GM12891 (cell line): ENCODE data around the gene CNDP2.

Source experiments
- DNase-seq: peaks from one replicate; pipeline ENCODE4 v3.0.0; 2011; ENCODE audit warnings: low spot score; ENCODE audit not compliant: insufficient read length
- FAIRE-seq: peaks from 2 replicates; lab custom pipeline; 2011; peaks lifted over from hg19 to GRCh38; lab: Jason Lieb, UNC
- PAX5 ChIP-seq: IDR thresholded peaks from 2 replicates; pipeline ENCODE4 v1.6.1; 2011; ENCODE audit warnings: low read length, moderate library complexity, mild to moderate bottlenecking; ENCODE audit not compliant: insufficient read depth, severe bottlenecking
- POLR2A ChIP-seq: IDR thresholded peaks from 2 replicates; pipeline ENCODE4 v1.6.1; 2011; ENCODE audit warnings: low read depth, low read length, control low read depth
- POLR2AphosphoS5 ChIP-seq: IDR thresholded peaks from 2 replicates; pipeline ENCODE4 v1.6.1; 2011; ENCODE audit warnings: low read depth, low read length, control low read depth
- POU2F2 ChIP-seq: IDR thresholded peaks from 2 replicates; pipeline ENCODE4 v1.6.1; 2011; ENCODE audit warnings: low read depth, mild to moderate bottlenecking, control low read depth, low read length, moderate library complexity
- SPI1 ChIP-seq: IDR thresholded peaks from 2 replicates; pipeline ENCODE4 v1.6.1; 2011; ENCODE audit warnings: low read depth, low read length, control low read depth
- TAF1 ChIP-seq: IDR thresholded peaks from 2 replicates; pipeline ENCODE4 v1.6.1; 2011; ENCODE audit warnings: low read depth, low read length, control low read depth

CNDP2 gene

DNA sequence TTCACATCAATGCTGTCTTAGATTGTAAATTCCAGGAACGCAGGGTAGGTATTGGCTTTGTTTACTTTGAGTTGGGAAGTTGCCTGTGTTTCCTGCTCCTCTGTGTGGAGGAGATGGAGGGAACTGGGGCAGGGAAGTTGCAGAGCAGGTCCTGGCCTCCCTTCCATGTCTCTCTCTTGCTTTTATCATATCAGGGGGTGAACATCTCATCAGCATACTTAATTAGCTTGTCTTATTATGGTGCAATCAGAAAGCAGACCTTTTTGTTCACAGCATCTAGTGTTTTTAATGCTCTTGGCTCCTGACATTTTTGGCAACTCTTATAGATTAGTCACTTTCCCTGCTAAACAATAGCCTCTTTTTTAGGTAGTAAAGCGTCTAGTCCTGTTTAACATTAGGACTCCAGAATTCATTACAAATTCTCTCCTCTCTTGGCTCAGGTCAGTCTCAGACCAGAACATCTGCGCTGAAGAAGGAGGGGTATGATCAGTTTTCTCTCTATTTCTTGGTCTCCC lies 27.6 kb upstream of the CNDP2 start:
- FAIRE-seq (no peak), DNase-seq (no peak)
- no peak for TF ChIP-seq PAX5
- TF ChIP-seq POLR2AphosphoS5: no peak
- no peak for TF ChIP-seq POLR2A

DNA sequence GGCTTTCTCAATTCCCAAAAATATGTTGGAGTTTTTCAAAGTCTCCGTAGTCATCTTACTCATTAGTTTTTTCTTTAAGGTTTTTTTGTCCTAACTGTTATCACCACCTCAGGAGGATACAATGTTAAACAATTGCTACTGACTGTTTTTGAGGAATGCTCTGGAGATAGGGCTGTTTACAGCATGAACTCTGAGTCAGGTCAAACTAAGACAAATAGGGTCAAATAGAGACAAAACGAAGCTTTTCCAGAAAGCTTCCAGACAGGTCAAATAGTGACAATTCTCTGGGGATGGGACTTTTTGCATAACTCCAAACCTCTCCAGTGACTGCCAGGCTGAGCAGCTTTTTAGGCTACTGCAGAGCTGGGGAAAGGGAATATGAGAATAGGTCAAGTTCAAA lies 23.9 kb upstream of the CNDP2 start:
- DNase-seq (no peak), FAIRE-seq (no peak)
- no peak for TF ChIP-seq TAF1
- no peak for TF ChIP-seq POU2F2
- TF ChIP-seq POLR2AphosphoS5: no peak
- no peak for TF ChIP-seq SPI1
- no peak for TF ChIP-seq POLR2A
- no peak for TF ChIP-seq PAX5

DNA sequence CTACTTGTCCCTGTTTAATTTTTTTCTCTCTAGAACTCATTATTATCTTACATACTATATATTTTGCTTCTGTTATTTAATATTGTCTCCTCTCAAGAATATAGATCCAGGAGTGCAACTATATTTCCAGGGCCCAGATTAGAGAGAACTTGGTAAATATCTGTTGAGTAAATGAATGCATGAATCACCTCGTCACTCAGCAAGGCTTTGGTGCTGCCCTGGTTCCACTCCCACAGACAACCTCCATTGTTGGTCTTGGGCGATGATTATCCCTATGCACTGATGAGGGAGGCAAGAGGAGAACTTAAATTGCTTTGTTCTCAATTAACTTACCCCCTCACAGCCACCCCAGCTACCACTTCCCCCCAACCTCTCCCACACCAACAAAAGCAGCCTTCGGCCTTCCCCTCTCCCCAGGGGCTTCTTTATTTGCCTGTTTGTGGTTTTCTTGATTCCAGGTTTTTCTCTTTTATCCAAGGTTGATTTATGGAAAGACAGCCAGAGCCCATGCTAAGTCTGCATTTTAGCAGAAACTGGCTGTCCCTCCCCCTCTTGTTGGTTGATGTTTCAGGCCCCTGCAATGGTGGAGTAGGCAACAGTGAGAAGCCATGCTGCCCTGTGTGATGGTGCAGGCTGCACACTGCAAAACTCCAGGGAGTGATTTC lies 22.1 kb upstream of the CNDP2 start:
- TF ChIP-seq POLR2AphosphoS5 (no peak), TAF1 (no peak), POLR2A (no peak), POU2F2 (no peak), SPI1 (no peak), PAX5 (no peak)
- DNase-seq: no peak
- no peak for FAIRE-seq

- TF ChIP-seq POLR2AphosphoS5 (no peak), PAX5 (no peak), SPI1 (no peak), POU2F2 (no peak), POLR2A (no peak), TAF1 (no peak)
- DNase-seq: no peak
- FAIRE-seq: no peak
Measured at GRCh38 chr18:74476140-74476539, 20.0 kb upstream of the CNDP2 start.

- TF ChIP-seq SPI1 (peak; percentile 25; the same call in 1 of the 2 replicates), PAX5 (no peak)
- DNase-seq (no peak), FAIRE-seq (no peak)
Measured at GRCh38 chr18:74477771-74478170, 18.4 kb upstream of the CNDP2 start.

DNA sequence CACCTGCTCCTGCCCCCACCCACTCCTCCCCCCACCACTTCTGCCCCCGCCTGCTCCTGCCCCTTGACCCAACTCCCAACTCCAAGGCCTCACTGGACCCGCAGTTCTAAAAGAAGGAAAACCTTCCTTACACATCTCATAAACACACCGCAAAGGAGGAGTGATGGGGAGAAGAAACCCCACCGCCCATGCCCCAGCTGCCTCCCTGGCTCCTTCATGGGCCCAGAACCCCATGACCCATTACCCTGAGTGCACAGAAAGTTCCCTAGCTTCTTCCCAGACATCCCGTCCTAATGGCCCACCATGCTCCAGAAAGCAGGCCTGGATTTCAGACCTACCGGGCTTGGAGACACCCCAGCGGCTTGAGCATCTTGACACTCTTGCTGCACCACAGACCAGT lies 17.8 kb upstream of the CNDP2 start:
- TF ChIP-seq POLR2A (no peak), SPI1 (no peak), TAF1 (no peak)
- FAIRE-seq (no peak), DNase-seq (no peak)

DNA sequence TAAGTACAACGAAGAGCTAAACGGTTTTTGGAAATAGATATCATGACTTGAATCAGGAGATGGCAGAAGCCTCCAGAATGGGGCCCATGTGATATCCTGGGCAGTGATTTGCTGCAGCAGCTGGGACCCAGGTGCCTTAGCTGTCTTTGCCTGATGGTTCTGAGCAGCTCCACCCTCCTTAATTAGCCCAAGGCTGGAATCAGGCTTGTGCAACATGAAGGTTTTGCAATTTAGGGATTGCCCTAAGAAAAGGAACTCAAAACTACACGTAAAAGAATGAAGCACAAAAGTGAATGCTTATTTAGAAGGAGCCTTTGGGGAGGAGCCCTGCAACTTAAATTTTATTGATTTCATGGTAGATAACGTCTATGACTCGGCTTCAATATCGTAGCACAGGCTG lies 17.3 kb upstream of the CNDP2 start:
- FAIRE-seq (no peak), DNase-seq (no peak)
- TF ChIP-seq TAF1: no peak

- FAIRE-seq: no peak
- no peak for DNase-seq
- TF ChIP-seq TAF1: no peak
- TF ChIP-seq PAX5: no peak
- TF ChIP-seq POU2F2: no peak
- TF ChIP-seq POLR2A: no peak
- no peak for TF ChIP-seq SPI1
- TF ChIP-seq POLR2AphosphoS5: no peak
Measured at GRCh38 chr18:74479486-74480148, 16.5 kb upstream of the CNDP2 start.

DNA sequence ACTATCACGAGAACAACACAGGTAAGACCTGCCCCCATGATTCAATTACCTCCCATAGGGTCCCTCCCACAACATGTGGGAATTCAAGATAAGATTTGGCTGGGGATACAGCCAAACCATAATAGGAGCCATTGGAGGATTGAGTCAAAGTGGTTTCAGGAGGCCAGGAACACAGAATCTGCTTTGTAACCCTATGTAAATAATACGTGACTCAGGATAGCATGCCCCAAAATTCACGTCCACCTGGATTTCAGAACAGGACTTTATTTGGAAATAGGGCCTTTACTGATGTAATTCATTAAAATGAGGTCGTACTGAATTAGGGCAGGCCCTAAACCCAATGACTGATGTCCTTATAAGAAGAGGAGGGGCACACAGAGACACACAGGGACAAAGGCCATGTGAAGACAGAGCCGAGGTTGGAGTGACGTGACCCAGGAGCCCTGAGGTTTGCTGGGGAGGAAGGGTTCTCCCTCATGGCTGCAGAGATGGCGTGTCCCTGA lies 16.0 kb upstream of the CNDP2 start:
- TF ChIP-seq SPI1: no peak
- no peak for TF ChIP-seq TAF1
- DNase-seq: no peak
- FAIRE-seq: no peak

- no peak for FAIRE-seq
- no peak for TF ChIP-seq POU2F2
- TF ChIP-seq SPI1: no peak
- TF ChIP-seq TAF1: no peak
- no peak for TF ChIP-seq PAX5
- TF ChIP-seq POLR2AphosphoS5: no peak
- TF ChIP-seq POLR2A: no peak
- DNase-seq: no peak
Measured at GRCh38 chr18:74482697-74483096, 13.5 kb upstream of the CNDP2 start.
